OCI-LY7 (cell line): ENCODE data around the gene SCGB2A2. TPM values are rescaled to one million over a fixed set of nuclear protein-coding genes. Genes with fewer than 3 reads are reported as not detected.

Source experiments
- BruUV-seq: library from RNA; stranded (reverse); fragments of 400-500 nt; replicated peaks from 2 replicates; lab custom pipeline; 2021; lab: Mats Ljungman, UMichigan
- CTCF ChIA-PET: fragments of 300-600 bp; sonication (Branson Sonifier 250); formaldehyde crosslinking; loops from one replicate; lab custom pipeline; 2022; ENCODE audit warnings: antibody characterized with exemption; ENCODE audit not compliant: unreplicated experiment; lab: Charles Lee
- POLR2A ChIA-PET: fragments of 300-600 bp; sonication (Branson Sonifier 250); formaldehyde crosslinking; loops from one replicate; lab custom pipeline; 2022; ENCODE audit warnings: antibody characterized with exemption; lab: Charles Lee
- DNase-seq: peaks from one replicate; pipeline ENCODE4 v3.0.0-alpha.2; 2015; ENCODE audit warnings: low spot score
- H2AFZ ChIP-seq: fragments of 200-600 bp; sonication (generic), shearing (Covaris generic); 2 replicates; pipeline ENCODE4 v1.6.1; 2014; ENCODE audit warnings: mild to moderate bottlenecking, antibody characterized with exemption, low read length, moderate library complexity
- H3K27ac ChIP-seq: fragments of 200-600 bp; sonication (generic); 2 replicates; pipeline ENCODE4 v1.5.1; 2014; ENCODE audit warnings: mixed run types, low read depth, mild to moderate bottlenecking, moderate library complexity, low read length, inconsistent platforms; ENCODE audit not compliant: poor library complexity, severe bottlenecking
- H3K36me3 ChIP-seq: fragments of 200-600 bp; sonication (generic); 2 replicates; pipeline ENCODE4 v1.6.1; 2014; ENCODE audit warnings: mild to moderate bottlenecking, antibody characterized with exemption, low read length, moderate library complexity, mixed read lengths; ENCODE audit not compliant: insufficient read depth
- H3K4me1 ChIP-seq: fragments of 200-600 bp; sonication (generic); 2 replicates; pipeline ENCODE4 v1.5.1; 2014; ENCODE audit warnings: mild to moderate bottlenecking, low read length; ENCODE audit not compliant: insufficient read depth, poor library complexity, severe bottlenecking
- H3K4me2 ChIP-seq: fragments of 200-600 bp; sonication (generic); 2 replicates; pipeline ENCODE4 v1.6.1; 2014; ENCODE audit warnings: mild to moderate bottlenecking, low read length
- H3K4me3 ChIP-seq: fragments of 200-600 bp; sonication (generic); 2 replicates; pipeline ENCODE4 v1.5.1; 2014; ENCODE audit warnings: mild to moderate bottlenecking, low read depth, low read length; ENCODE audit not compliant: poor library complexity, severe bottlenecking
- H3K79me2 ChIP-seq: fragments of 200-600 bp; sonication (generic); 2 replicates; pipeline ENCODE4 v1.6.1; 2016; ENCODE audit warnings: low read depth, mild to moderate bottlenecking, low read length, moderate library complexity, mixed read lengths; ENCODE audit not compliant: insufficient read depth
- H3K9me2 ChIP-seq: fragments of 200-600 bp; sonication (generic); 2 replicates; pipeline ENCODE4 v1.6.1; 2016; ENCODE audit warnings: mild to moderate bottlenecking, low read length, mixed read lengths; ENCODE audit not compliant: insufficient read depth
- H3K9me3 ChIP-seq: fragments of 200-600 bp; sonication (generic); 2 replicates; pipeline ENCODE4 v1.6.1; 2014; ENCODE audit warnings: mild to moderate bottlenecking, mixed run types, low read length, mixed read lengths
- H4K20me1 ChIP-seq: fragments of 200-600 bp; sonication (generic); 2 replicates; pipeline ENCODE4 v1.6.1; 2014; ENCODE audit warnings: mild to moderate bottlenecking, antibody characterized with exemption, low read length, moderate library complexity, mixed read lengths; ENCODE audit not compliant: insufficient read depth
- EZH2phosphoT487 ChIP-seq: fragments of 200-600 bp; sonication (generic); IDR thresholded peaks from 2 replicates; pipeline ENCODE4 v1.6.1; 2018; ENCODE audit warnings: low read depth, borderline replicate concordance, mild to moderate bottlenecking, mixed run types, antibody characterized with exemption, low read length, moderate library complexity, mixed read lengths
- intact Hi-C: fragments of 100-400 bp; cut with micrococcal nuclease; formaldehyde crosslinking; loops from one replicate; pipeline ENCODE4 v1.10.0; 2022; ENCODE audit not compliant: unreplicated experiment
- total RNA-seq, 2 experiments: library from RNA; depleted of rRNA in 1 of 2; stranded (reverse); fragments of >200 nt in 1 of 2; shearing (Covaris generic) in 1 of 2; gene quantifications; 2 replicates each; pipeline ENCODE4 v1.2.3, GENCODE V29; 2014 to 2022
- TF ChIP-seq, protein P1 (sequence below): fragments of 200-600 bp; sonication (generic); conservative IDR thresholded peaks from 2 replicates; pipeline ENCODE4 v1.5.1; 2014; ENCODE audit warnings: mild to moderate bottlenecking, antibody characterized with exemption, low read length, moderate library complexity, mixed read lengths

SCGB2A2 gene
- total RNA-seq, 2 experiments from 2014 or later = not detected

DNA sequence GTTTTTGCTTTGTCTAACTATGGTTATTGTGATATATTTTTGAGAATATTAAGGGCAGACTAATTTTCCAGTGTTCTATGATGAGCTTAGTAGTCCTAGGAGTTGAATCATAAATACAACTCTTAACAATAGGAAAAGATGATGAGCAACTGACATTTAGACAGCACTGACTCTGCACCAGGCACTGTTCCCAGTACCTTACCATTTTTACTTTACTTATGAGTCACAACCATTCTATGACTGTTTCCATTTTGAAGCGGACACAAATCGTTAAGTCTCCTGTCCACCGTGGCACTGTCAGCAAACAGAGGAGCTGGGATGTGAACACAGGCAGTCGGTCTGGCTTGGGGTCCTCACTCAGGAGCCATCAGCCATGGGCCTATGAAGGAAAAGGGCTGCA, 3.4 kb upstream of the SCGB2A2 start:
- Histone ChIP-seq H3K4me1 (no peaks in the 10 kb centered on the region), H4K20me1 (no peaks in the 10 kb centered on the region), H3K9me3 (no peaks in the 10 kb centered on the region), H3K9me2 (no peaks in the 10 kb centered on the region), H2AFZ (no peak overlapping the region), H3K79me2 (no peaks in the 10 kb centered on the region), H3K27ac (no peak overlapping the region), H3K36me3 (no peaks in the 10 kb centered on the region), H3K4me2 (no peak overlapping the region), H3K4me3 (no peak overlapping the region)
- POLR2A ChIA-PET = no interaction called here
- TF ChIP-seq, protein P1, sequence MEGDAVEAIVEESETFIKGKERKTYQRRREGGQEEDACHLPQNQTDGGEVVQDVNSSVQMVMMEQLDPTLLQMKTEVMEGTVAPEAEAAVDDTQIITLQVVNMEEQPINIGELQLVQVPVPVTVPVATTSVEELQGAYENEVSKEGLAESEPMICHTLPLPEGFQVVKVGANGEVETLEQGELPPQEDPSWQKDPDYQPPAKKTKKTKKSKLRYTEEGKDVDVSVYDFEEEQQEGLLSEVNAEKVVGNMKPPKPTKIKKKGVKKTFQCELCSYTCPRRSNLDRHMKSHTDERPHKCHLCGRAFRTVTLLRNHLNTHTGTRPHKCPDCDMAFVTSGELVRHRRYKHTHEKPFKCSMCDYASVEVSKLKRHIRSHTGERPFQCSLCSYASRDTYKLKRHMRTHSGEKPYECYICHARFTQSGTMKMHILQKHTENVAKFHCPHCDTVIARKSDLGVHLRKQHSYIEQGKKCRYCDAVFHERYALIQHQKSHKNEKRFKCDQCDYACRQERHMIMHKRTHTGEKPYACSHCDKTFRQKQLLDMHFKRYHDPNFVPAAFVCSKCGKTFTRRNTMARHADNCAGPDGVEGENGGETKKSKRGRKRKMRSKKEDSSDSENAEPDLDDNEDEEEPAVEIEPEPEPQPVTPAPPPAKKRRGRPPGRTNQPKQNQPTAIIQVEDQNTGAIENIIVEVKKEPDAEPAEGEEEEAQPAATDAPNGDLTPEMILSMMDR = no peak
- TF ChIP-seq EZH2phosphoT487 = no peak
- CTCF ChIA-PET = no interaction called here
- intact Hi-C loops = no loop called here
- DNase-seq = no peak
- no TSS peak for BruUV-seq

DNA sequence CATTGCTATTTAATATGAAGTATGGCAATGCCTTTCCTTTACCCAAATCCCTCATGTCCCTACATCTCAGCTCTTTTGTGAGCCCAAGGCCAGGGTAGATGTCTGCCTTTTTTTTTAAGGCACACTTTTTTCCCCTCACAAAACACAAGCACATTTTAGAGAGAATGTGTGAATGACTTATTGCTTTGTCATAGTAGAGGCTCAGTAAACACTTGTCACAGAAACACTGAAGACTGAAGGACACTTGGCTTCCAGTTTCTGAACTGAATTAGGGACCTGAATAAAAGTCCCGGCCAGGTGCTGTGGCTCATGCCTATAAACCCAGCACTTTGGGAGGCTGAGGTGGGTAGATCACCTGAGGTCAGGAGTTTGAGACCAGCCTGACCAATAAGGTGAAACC, 2.9 kb upstream of the SCGB2A2 start:
- no peaks in the 10 kb centered on the region for H3K4me1 ChIP-seq
- H3K36me3 ChIP-seq = no peaks in the 10 kb centered on the region
- no peak for DNase-seq
- H2AFZ ChIP-seq = no peak overlapping the region
- H3K4me2 ChIP-seq = no peak overlapping the region
- POLR2A ChIA-PET = no interaction called here
- no peak for TF ChIP-seq EZH2phosphoT487
- TF ChIP-seq, protein P1 = no peak
- CTCF ChIA-PET = no interaction called here
- no peak overlapping the region for H3K27ac ChIP-seq
- H4K20me1 ChIP-seq = no peaks in the 10 kb centered on the region
- intact Hi-C loops = no loop called here
- no peaks in the 10 kb centered on the region for H3K79me2 ChIP-seq
- no peaks in the 10 kb centered on the region for H3K9me3 ChIP-seq
- no peak overlapping the region for H3K4me3 ChIP-seq
- H3K9me2 ChIP-seq = no peaks in the 10 kb centered on the region
- BruUV-seq = no TSS peak

DNA sequence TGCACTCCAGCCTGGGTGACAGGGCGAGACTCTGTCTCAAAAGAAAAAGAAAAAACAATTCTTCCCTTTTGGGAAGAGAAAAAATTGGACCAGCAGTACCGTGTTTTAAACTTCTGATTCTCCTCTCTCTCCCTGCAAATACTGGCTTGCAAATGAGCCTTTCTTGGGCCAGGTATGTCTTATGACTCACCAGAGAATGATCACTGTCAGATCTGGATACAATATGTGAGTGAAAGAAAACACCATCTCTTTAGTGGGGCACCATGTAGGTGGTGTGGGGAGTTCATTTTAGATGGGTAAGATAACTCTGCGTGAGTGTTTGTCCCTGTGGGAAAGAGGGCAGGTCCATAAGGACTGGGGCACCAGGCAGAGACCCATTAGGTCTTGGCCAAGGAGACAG, 2.4 kb upstream of the SCGB2A2 start:
- no peak overlapping the region for H3K4me2 ChIP-seq
- no peaks in the 10 kb centered on the region for H3K9me2 ChIP-seq
- H3K4me3 ChIP-seq = no peak overlapping the region
- H3K36me3 ChIP-seq = no peaks in the 10 kb centered on the region
- no peaks in the 10 kb centered on the region for H3K9me3 ChIP-seq
- BruUV-seq = no TSS peak
- H3K4me1 ChIP-seq = no peaks in the 10 kb centered on the region
- H4K20me1 ChIP-seq = no peaks in the 10 kb centered on the region
- CTCF ChIA-PET = no interaction called here
- TF ChIP-seq EZH2phosphoT487 = no peak
- TF ChIP-seq, protein P1 = no peak
- no peaks in the 10 kb centered on the region for H3K79me2 ChIP-seq
- H2AFZ ChIP-seq = no peak overlapping the region
- DNase-seq = no peak
- POLR2A ChIA-PET = no interaction called here
- intact Hi-C loops = no loop called here
- H3K27ac ChIP-seq = no peak overlapping the region
